ENCODE results near the gene AP2B1. TPM values are rescaled to one million over a fixed set of nuclear protein-coding genes. Genes with fewer than 3 reads are reported as not detected.
A peak's percentile ranks its signal among the peaks of the same experiment; 100 is the strongest.

AP2B1 gene
- total RNA-seq, 2 donors from 2014 or later = 29.3 to 43.6 TPM

GRCh38 chr17:35725058-35725457 lies 137.9 kb downstream of the AP2B1 start:
- H3K4me1 ChIP-seq = peaks cover 15% of the 10 kb centered on the region
- TF ChIP-seq CTCF (IDR thresholded peaks at IDR 0.05) (no peak), POLR2A (IDR thresholded peaks at IDR 0.05) (no peak)
- H3K36me3 ChIP-seq (replicated peaks in 1 of 2; ENCODE audit: insufficient read depth in 1 of 2, low read depth in 2 of 2) = peaks cover 0 to 15% of the 10 kb centered on the region in 2 donors
- no peak overlapping the region for H3K4me3 ChIP-seq
- no peak for ATAC-seq
- 83 to 85% methylated on average over 4 of the region's 4 CpGs for WGBS, 2 donors
- no peaks in the 10 kb centered on the region for H3K9me3 ChIP-seq
- H3K27ac ChIP-seq = no peak overlapping the region
- H3K27me3 ChIP-seq = no peaks in the 10 kb centered on the region
- no peak for DNase-seq
- intact Hi-C loops (cut with DNase I) = no loop called here

GRCh38 chr17:35725802-35726126 lies 138.6 kb downstream of the AP2B1 start:
- WGBS, 2 donors = 70 to 100% methylated on average over 2 of the region's 2 CpGs
- no peaks in the 10 kb centered on the region for H3K9me3 ChIP-seq
- peak overlapping the region in 1 of 4 donors; percentile 53 for H3K27ac ChIP-seq
- H3K4me1 ChIP-seq = peaks cover 17% of the 10 kb centered on the region
- H3K27me3 ChIP-seq = no peaks in the 10 kb centered on the region
- intact Hi-C loops (cut with DNase I) = no loop called here
- H3K36me3 ChIP-seq (replicated peaks in 1 of 2; ENCODE audit: insufficient read depth in 1 of 2, low read depth in 2 of 2) = peaks cover 0 to 15% of the 10 kb centered on the region in 2 donors
- no peak for DNase-seq
- H3K4me3 ChIP-seq = no peak overlapping the region
- TF ChIP-seq CTCF (IDR thresholded peaks at IDR 0.05) (no peak), POLR2A (IDR thresholded peaks at IDR 0.05) (no peak)
- no peak for ATAC-seq

DNA sequence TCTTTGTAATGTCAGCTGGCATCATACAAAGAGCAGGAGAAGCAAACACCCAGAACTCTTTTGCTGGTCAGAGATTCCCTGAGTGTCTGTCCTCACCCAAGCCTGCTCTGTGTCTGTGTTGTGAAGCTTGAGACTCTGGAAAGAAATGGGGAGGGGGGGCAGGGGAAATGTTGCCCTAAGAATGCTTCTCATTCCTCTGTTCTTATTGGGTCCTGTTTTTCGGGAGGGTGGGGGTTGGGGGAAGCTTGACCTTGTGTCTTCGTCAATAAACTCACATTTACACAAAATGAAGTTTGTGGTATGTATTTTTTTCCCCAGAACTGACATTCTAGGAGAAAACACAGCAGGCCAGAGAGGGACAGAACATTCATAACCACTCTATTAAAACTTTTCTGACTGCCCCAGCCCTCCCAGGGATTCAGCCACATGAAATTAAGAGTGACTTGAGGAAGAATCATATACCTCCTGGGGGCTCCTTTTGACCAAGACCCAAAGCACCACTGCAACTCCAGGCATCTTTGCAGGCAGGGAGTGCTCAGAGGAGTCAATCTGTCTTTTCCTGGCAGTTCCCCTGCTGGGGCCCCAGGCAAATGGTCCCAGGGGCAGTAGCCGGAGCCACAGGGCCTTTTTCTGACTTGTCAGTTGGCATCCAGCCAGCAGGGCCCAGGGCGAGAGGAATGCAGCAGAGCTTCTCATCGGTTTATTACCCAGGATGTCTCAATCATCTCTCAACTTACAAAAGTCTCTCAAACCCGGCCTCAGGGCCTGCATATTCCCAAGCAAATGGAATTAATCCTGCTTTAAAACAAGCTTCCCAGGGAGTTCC lies 139.2 kb downstream of the AP2B1 start:
- Histone ChIP-seq H3K36me3 (replicated peaks in 1 of 2; ENCODE audit: insufficient read depth in 1 of 2, low read depth in 2 of 2) (peaks cover 0 to 15% of the 10 kb centered on the region in 2 donors), H3K9me3 (no peaks in the 10 kb centered on the region), H3K27ac (peak overlapping the region in 3 of 4 donors; percentile 32 to 53 (median 36)), H3K4me1 (peaks cover 23% of the 10 kb centered on the region), H3K27me3 (no peaks in the 10 kb centered on the region), H3K4me3 (no peak overlapping the region)
- no peak for ATAC-seq
- DNase-seq = peak; percentile 50 to 76 (median 60)
- intact Hi-C loops (cut with DNase I) = no loop called here
- TF ChIP-seq POLR2A (IDR thresholded peaks at IDR 0.05) (no peak), CTCF (IDR thresholded peaks at IDR 0.05) (no peak)
- whole genome bisulfite sequencing, 2 donors = 40 to 51% methylated on average over 5 to 6 of the region's 6 CpGs

DNA sequence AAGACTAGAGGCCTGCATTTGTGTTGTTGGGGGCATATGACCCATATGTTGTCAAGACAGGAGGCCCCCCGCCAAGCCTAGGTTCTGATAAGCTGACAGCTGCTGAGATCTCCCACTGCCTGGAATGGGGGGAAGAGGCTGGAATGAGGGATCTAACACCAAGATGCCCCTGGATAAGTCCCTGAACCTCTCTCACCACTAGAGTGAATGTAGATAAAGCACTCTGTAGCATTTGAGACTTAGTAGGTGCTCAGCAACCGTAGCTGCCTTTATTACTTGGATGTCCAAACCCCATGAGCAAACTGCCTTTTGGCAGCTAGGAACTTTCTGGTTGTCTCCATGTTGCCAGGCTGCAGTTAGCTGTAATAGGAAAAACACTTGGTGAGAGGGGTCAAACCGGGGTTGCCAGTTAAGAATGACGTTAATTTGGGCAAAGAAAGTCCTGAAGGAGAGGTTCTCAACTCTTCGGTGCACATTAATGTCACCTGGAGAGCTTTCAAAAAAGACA lies 139.9 kb downstream of the AP2B1 start:
- H3K27me3 ChIP-seq = no peaks in the 10 kb centered on the region
- peaks cover 0 to 15% of the 10 kb centered on the region in 2 donors for H3K36me3 ChIP-seq (replicated peaks in 1 of 2; ENCODE audit: insufficient read depth in 1 of 2, low read depth in 2 of 2)
- WGBS, 2 donors = 65 to 67% methylated on average over 5 of the region's 5 CpGs
- H3K27ac ChIP-seq = peak overlapping the region in 3 of 4 donors; percentile 32 to 53 (median 36)
- peaks cover 24% of the 10 kb centered on the region for H3K4me1 ChIP-seq
- ATAC-seq (no peak), DNase-seq (no peak)
- no peak overlapping the region for H3K4me3 ChIP-seq
- intact Hi-C loops (cut with DNase I) = no loop called here
- no peak for TF ChIP-seq POLR2A (IDR thresholded peaks at IDR 0.05)
- no peak for TF ChIP-seq CTCF (IDR thresholded peaks at IDR 0.05)
- no peaks in the 10 kb centered on the region for H3K9me3 ChIP-seq

Data from body of pancreas (tissue), 4 donors.